Measurements from ENCODE around the gene SPINK9.

DNA sequence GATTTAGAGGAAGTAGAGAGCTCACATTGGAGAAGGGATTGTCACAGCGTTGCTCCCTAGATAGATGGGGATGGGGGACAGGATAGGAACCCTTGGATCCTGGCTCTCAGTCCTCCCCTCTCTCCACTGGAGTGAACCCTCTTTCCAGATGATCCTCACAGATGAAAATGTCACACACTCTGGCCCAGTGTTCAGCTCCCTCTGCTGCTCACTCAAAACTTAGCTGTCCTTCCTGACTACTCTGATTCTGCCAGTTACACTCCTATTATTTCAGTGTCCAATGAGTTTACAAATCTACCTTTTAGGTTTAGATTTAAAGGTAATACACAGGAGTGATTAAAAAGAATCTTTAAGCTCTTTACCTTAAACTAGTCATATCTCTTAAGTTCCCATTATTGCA lies 28.9 kb upstream of the SPINK9 start:
- TF ChIP-seq, protein P1, sequence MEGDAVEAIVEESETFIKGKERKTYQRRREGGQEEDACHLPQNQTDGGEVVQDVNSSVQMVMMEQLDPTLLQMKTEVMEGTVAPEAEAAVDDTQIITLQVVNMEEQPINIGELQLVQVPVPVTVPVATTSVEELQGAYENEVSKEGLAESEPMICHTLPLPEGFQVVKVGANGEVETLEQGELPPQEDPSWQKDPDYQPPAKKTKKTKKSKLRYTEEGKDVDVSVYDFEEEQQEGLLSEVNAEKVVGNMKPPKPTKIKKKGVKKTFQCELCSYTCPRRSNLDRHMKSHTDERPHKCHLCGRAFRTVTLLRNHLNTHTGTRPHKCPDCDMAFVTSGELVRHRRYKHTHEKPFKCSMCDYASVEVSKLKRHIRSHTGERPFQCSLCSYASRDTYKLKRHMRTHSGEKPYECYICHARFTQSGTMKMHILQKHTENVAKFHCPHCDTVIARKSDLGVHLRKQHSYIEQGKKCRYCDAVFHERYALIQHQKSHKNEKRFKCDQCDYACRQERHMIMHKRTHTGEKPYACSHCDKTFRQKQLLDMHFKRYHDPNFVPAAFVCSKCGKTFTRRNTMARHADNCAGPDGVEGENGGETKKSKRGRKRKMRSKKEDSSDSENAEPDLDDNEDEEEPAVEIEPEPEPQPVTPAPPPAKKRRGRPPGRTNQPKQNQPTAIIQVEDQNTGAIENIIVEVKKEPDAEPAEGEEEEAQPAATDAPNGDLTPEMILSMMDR (IDR thresholded peaks at IDR 0.05) = no peak
- TF ChIP-seq POLR2AphosphoS5 (IDR thresholded peaks at IDR 0.05) (no peak), EP300 (IDR thresholded peaks at IDR 0.05; ENCODE audit: low read depth) (no peak)

All from transverse colon (tissue), 4 donors.